ENCODE measurements around the gene CAB39. TPM values are rescaled to one million over a fixed set of nuclear protein-coding genes. Genes with fewer than 3 reads are reported as not detected.
A peak's percentile ranks its signal among the peaks of the same experiment; 100 is the strongest.

CAB39 gene
- total and polyA plus RNA-seq, 10 donors: 24.4 to 120 (median 80.2) TPM

DNA sequence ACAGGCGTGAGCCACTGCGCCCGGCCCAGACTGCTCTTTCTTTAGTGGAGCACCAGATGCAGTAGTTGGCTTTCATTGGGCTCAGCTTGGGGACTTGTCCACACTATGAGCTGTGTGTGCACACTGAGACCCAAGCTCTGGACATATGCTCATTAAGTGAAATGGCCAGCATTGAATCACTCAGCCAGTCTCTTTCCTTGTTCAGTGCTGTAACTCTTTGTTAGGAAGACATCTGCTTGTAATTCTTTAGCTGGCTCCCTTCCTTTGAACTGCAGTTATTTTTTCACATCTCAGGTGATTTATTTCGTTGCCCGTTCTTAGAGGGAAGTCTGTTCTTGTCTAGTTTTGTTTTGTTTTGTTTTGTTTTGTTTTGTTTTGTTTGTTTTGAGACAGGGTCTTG lies 70.5 kb downstream of the CAB39 start:
- WGBS, 5 donors: 92 to 98% (median 97%) methylated on average over 5 of the region's 5 CpGs
- no peak overlapping the region for H3K27ac ChIP-seq
- no peak for DNase-seq
- H3K36me3 ChIP-seq: peaks cover 0 to 77% (median 6%) of the 10 kb centered on the region in 6 donors
- H3K9me3 ChIP-seq: peaks cover 0 to 18% (median 9%) of the 10 kb centered on the region in 8 donors
- TF ChIP-seq POLR2A (IDR thresholded peaks at IDR 0.05): no peak
- TF ChIP-seq POLR2AphosphoS5 (IDR thresholded peaks at IDR 0.05): no peak
- no peak for TF ChIP-seq CTCF (IDR thresholded peaks at IDR 0.05 in 8 of 11, conservative IDR thresholded peaks at IDR 0.05 in 3 of 11)
- intact Hi-C loops (cut with DNase I; ENCODE audit: low total_unique reads): no loop called here
- H3K4me1 ChIP-seq: peaks cover 4 to 85% (median 50%) of the 10 kb centered on the region in 6 donors
- no peak overlapping the region for H3K4me3 ChIP-seq
- no peaks in the 10 kb centered on the region for H3K27me3 ChIP-seq (replicated peaks in 1 of 7)

GRCh38 chr2:230784795-230785194 lies 72.2 kb downstream of the CAB39 start:
- WGBS, 5 donors: 75 to 86% (median 81%) methylated on average over 4 of the region's 4 CpGs
- no peak for DNase-seq
- Histone ChIP-seq H3K27me3 (replicated peaks in 1 of 7) (no peaks in the 10 kb centered on the region), H3K4me1 (peaks cover 0 to 69% (median 33%) of the 10 kb centered on the region in 6 donors), H3K4me3 (no peak overlapping the region), H3K36me3 (peaks cover 0 to 78% (median 13%) of the 10 kb centered on the region in 6 donors), H3K9me3 (peaks cover 0 to 30% (median 25%) of the 10 kb centered on the region in 8 donors), H3K27ac (peak overlapping the region in 1 of 8 donors; percentile 26)
- TF ChIP-seq CTCF (IDR thresholded peaks at IDR 0.05 in 8 of 11, conservative IDR thresholded peaks at IDR 0.05 in 3 of 11) (no peak), POLR2AphosphoS5 (IDR thresholded peaks at IDR 0.05) (no peak), POLR2A (IDR thresholded peaks at IDR 0.05) (no peak)
- intact Hi-C loops (cut with DNase I; ENCODE audit: low total_unique reads): no loop called here

- H3K27ac ChIP-seq: peak overlapping the region in 1 of 8 donors; percentile 26
- H3K9me3 ChIP-seq: peaks cover 0 to 30% (median 25%) of the 10 kb centered on the region in 8 donors
- H3K27me3 ChIP-seq (replicated peaks in 1 of 7): no peaks in the 10 kb centered on the region
- peaks cover 0 to 78% (median 19%) of the 10 kb centered on the region in 6 donors for H3K36me3 ChIP-seq
- intact Hi-C loops (cut with DNase I; ENCODE audit: low total_unique reads): no loop called here
- 92 to 99% (median 95%) methylated on average over 6 of the region's 6 CpGs for WGBS, 5 donors
- peaks cover 0 to 66% (median 30%) of the 10 kb centered on the region in 6 donors for H3K4me1 ChIP-seq
- no peak for TF ChIP-seq POLR2AphosphoS5 (IDR thresholded peaks at IDR 0.05)
- no peak for DNase-seq
- no peak overlapping the region for H3K4me3 ChIP-seq
Observed at GRCh38 chr2:230785346-230785745, 72.7 kb downstream of the CAB39 start.

GRCh38 chr2:230787101-230787500 lies 74.5 kb downstream of the CAB39 start:
- DNase-seq: no peak
- Histone ChIP-seq H3K27me3 (replicated peaks in 1 of 7) (no peaks in the 10 kb centered on the region), H3K36me3 (peaks cover 0 to 82% (median 31%) of the 10 kb centered on the region in 6 donors), H3K4me1 (peaks cover 0 to 64% (median 14%) of the 10 kb centered on the region in 6 donors), H3K4me3 (no peak overlapping the region), H3K9me3 (peaks cover 0 to 30% (median 25%) of the 10 kb centered on the region in 8 donors), H3K27ac (no peak overlapping the region)
- no peak for TF ChIP-seq POLR2A (IDR thresholded peaks at IDR 0.05)
- no peak for TF ChIP-seq POLR2AphosphoS5 (IDR thresholded peaks at IDR 0.05)
- TF ChIP-seq CTCF (IDR thresholded peaks at IDR 0.05 in 8 of 11, conservative IDR thresholded peaks at IDR 0.05 in 3 of 11): no peak
- intact Hi-C loops (cut with DNase I; ENCODE audit: low total_unique reads): no loop called here
- 96 to 100% (median 99%) methylated on average over 2 of the region's 2 CpGs for whole genome bisulfite sequencing, 5 donors

Data from spleen (tissue), 11 donors.